ENCODE results near the gene PGD.
A peak's percentile ranks its signal among the peaks of the same experiment; 100 is the strongest.
"Not testable (repeated sequence)": the region's sequence is repeated elsewhere in the genome, so short reads cannot be mapped to it uniquely, and the experiment has no call there.

The PGD gene

GRCh38 chr1:10421637-10422036, 22.8 kb downstream of the PGD start:
- no peaks in the 10 kb centered on the region for H3K9me3 ChIP-seq (ENCODE audit: control insufficient read depth, low read length)
- H3K4me1 ChIP-seq (ENCODE audit: control insufficient read depth, insufficient read depth, low read length) = no peaks in the 10 kb centered on the region
- no peaks in the 10 kb centered on the region for H3K27me3 ChIP-seq (ENCODE audit: control insufficient read depth, insufficient read depth, low read length, poor library complexity, severe bottlenecking)
- no peak overlapping the region for H3K27ac ChIP-seq (ENCODE audit: insufficient read depth, low read depth, low read length, poor library complexity, severe bottlenecking)
- no peak overlapping the region for H3K4me3 ChIP-seq (ENCODE audit: insufficient read depth, low read depth, low read length)
- peaks cover 36% of the 10 kb centered on the region for H3K36me3 ChIP-seq (ENCODE audit: control insufficient read depth, insufficient read depth, low read length)
- WGBS, 2 experiments = 97% methylated on average over 5 of the region's 5 CpGs

GRCh38 chr1:10424034-10424433, 25.2 kb downstream of the PGD start:
- H3K4me1 ChIP-seq (ENCODE audit: control insufficient read depth, insufficient read depth, low read length) = no peaks in the 10 kb centered on the region
- H3K36me3 ChIP-seq (ENCODE audit: control insufficient read depth, insufficient read depth, low read length) = peaks cover 19% of the 10 kb centered on the region
- H3K27me3 ChIP-seq (ENCODE audit: control insufficient read depth, insufficient read depth, low read length, poor library complexity, severe bottlenecking) = no peaks in the 10 kb centered on the region
- no peak overlapping the region for H3K4me3 ChIP-seq (ENCODE audit: insufficient read depth, low read depth, low read length)
- 83 to 87% methylated on average over 9 of the region's 9 CpGs for WGBS, 2 experiments
- H3K9me3 ChIP-seq (ENCODE audit: control insufficient read depth, low read length) = no peaks in the 10 kb centered on the region
- H3K27ac ChIP-seq (ENCODE audit: insufficient read depth, low read depth, low read length, poor library complexity, severe bottlenecking) = no peak overlapping the region

- Histone ChIP-seq H3K4me1 (ENCODE audit: control insufficient read depth, insufficient read depth, low read length) (no peaks in the 10 kb centered on the region), H3K27me3 (ENCODE audit: control insufficient read depth, insufficient read depth, low read length, poor library complexity, severe bottlenecking) (no peaks in the 10 kb centered on the region), H3K9me3 (ENCODE audit: control insufficient read depth, low read length) (no peaks in the 10 kb centered on the region), H3K4me3 (ENCODE audit: insufficient read depth, low read depth, low read length) (no peak overlapping the region), H3K36me3 (ENCODE audit: control insufficient read depth, insufficient read depth, low read length) (peaks cover 13% of the 10 kb centered on the region), H3K27ac (ENCODE audit: insufficient read depth, low read depth, low read length, poor library complexity, severe bottlenecking) (no peak overlapping the region)
- WGBS, 2 experiments = 91 to 94% methylated on average over 7 of the region's 8 CpGs
Observed at GRCh38 chr1:10424651-10425050, 25.8 kb downstream of the PGD start.

- not testable (repeated sequence) for H3K9me3 ChIP-seq (ENCODE audit: control insufficient read depth, low read length); H3K36me3 ChIP-seq (ENCODE audit: control insufficient read depth, insufficient read depth, low read length); H3K4me3 ChIP-seq (ENCODE audit: insufficient read depth, low read depth, low read length); H3K27me3 ChIP-seq (ENCODE audit: control insufficient read depth, insufficient read depth, low read length, poor library complexity, severe bottlenecking); H3K4me1 ChIP-seq (ENCODE audit: control insufficient read depth, insufficient read depth, low read length); H3K27ac ChIP-seq (ENCODE audit: insufficient read depth, low read depth, low read length, poor library complexity, severe bottlenecking)
- WGBS, 2 experiments = 93 to 95% methylated on average over 21 of the region's 21 CpGs
Observed at GRCh38 chr1:10425826-10426534, 27.1 kb downstream of the PGD start.

GRCh38 chr1:10426535-10426848, 27.6 kb downstream of the PGD start:
- 96 to 98% methylated on average over 21 of the region's 21 CpGs for WGBS, 2 experiments

GRCh38 chr1:10428984-10429383, 30.1 kb downstream of the PGD start:
- no peaks in the 10 kb centered on the region for H3K27me3 ChIP-seq (ENCODE audit: control insufficient read depth, insufficient read depth, low read length, poor library complexity, severe bottlenecking)

More at GRCh38 chr1:10426535-10426848, 27.6 kb downstream of the PGD start:
- H3K9me3 ChIP-seq (ENCODE audit: control insufficient read depth, low read length); H3K36me3 ChIP-seq (ENCODE audit: control insufficient read depth, insufficient read depth, low read length); H3K4me1 ChIP-seq (ENCODE audit: control insufficient read depth, insufficient read depth, low read length); H3K27me3 ChIP-seq (ENCODE audit: control insufficient read depth, insufficient read depth, low read length, poor library complexity, severe bottlenecking); H3K27ac ChIP-seq (ENCODE audit: insufficient read depth, low read depth, low read length, poor library complexity, severe bottlenecking); H3K4me3 ChIP-seq (ENCODE audit: insufficient read depth, low read depth, low read length): not testable (repeated sequence)

GRCh38 chr1:10429868-10430215, 31.0 kb downstream of the PGD start:
- Histone ChIP-seq H3K27me3 (ENCODE audit: control insufficient read depth, insufficient read depth, low read length, poor library complexity, severe bottlenecking) (no peaks in the 10 kb centered on the region), H3K36me3 (ENCODE audit: control insufficient read depth, insufficient read depth, low read length) (no peaks in the 10 kb centered on the region), H3K27ac (ENCODE audit: insufficient read depth, low read depth, low read length, poor library complexity, severe bottlenecking) (no peak overlapping the region), H3K4me3 (ENCODE audit: insufficient read depth, low read depth, low read length) (peak overlapping the region; percentile 55), H3K9me3 (ENCODE audit: control insufficient read depth, low read length) (no peaks in the 10 kb centered on the region), H3K4me1 (ENCODE audit: control insufficient read depth, insufficient read depth, low read length) (peaks cover 3% of the 10 kb centered on the region)
- WGBS, 2 experiments = 47 to 50% methylated on average over 16 of the region's 16 CpGs

More at GRCh38 chr1:10428984-10429383, 30.1 kb downstream of the PGD start:
- peaks cover 3% of the 10 kb centered on the region for H3K4me1 ChIP-seq (ENCODE audit: control insufficient read depth, insufficient read depth, low read length)
- no peaks in the 10 kb centered on the region for H3K9me3 ChIP-seq (ENCODE audit: control insufficient read depth, low read length)
- no peaks in the 10 kb centered on the region for H3K36me3 ChIP-seq (ENCODE audit: control insufficient read depth, insufficient read depth, low read length)
- WGBS, 2 experiments = 79 to 83% methylated on average over 5 of the region's 5 CpGs
- H3K27ac ChIP-seq (ENCODE audit: insufficient read depth, low read depth, low read length, poor library complexity, severe bottlenecking) = no peak overlapping the region
- no peak overlapping the region for H3K4me3 ChIP-seq (ENCODE audit: insufficient read depth, low read depth, low read length)

- peak within 1 kb of the TSS; percentile 87 for H3K27ac ChIP-seq (ENCODE audit: insufficient read depth, low read depth, low read length, poor library complexity, severe bottlenecking)
- no peaks in the 10 kb centered on the region for H3K9me3 ChIP-seq (ENCODE audit: control insufficient read depth, low read length)
- H3K36me3 ChIP-seq (ENCODE audit: control insufficient read depth, insufficient read depth, low read length) = no peaks in the 10 kb centered on the region
- no peaks in the 10 kb centered on the region for H3K27me3 ChIP-seq (ENCODE audit: control insufficient read depth, insufficient read depth, low read length, poor library complexity, severe bottlenecking)
- H3K4me1 ChIP-seq (ENCODE audit: control insufficient read depth, insufficient read depth, low read length) = peaks cover 3% of the 10 kb centered on the region
- H3K4me3 ChIP-seq (ENCODE audit: insufficient read depth, low read depth, low read length) = peak within 1 kb of the TSS; percentile 55
- WGBS, 2 experiments = 1% methylated on average over 95 of the region's 95 CpGs
Observed at GRCh38 chr1:10430216-10431069, 31.6 kb downstream of the PGD start, which contains the start of gene CENPS. Gene CENPS (plus strand): TSS chr1:10430433. CDS start chr1:10430518, 85 bp downstream.

GRCh38 chr1:10431070-10431730, 32.3 kb downstream of the PGD start:
- WGBS, 2 experiments = 31 to 32% methylated on average over 30 of the region's 30 CpGs
- peaks cover 3% of the 10 kb centered on the region for H3K4me1 ChIP-seq (ENCODE audit: control insufficient read depth, insufficient read depth, low read length)
- H3K9me3 ChIP-seq (ENCODE audit: control insufficient read depth, low read length) = no peaks in the 10 kb centered on the region
- no peaks in the 10 kb centered on the region for H3K27me3 ChIP-seq (ENCODE audit: control insufficient read depth, insufficient read depth, low read length, poor library complexity, severe bottlenecking)
- H3K36me3 ChIP-seq (ENCODE audit: control insufficient read depth, insufficient read depth, low read length) = no peaks in the 10 kb centered on the region
- H3K4me3 ChIP-seq (ENCODE audit: insufficient read depth, low read depth, low read length) = peak overlapping the region; percentile 55
- peak overlapping the region; percentile 87 for H3K27ac ChIP-seq (ENCODE audit: insufficient read depth, low read depth, low read length, poor library complexity, severe bottlenecking)

All from ectodermal cell (in vitro differentiated cells).